GM21786 (cell line): ENCODE measurements around the gene MPHOSPH8.
"Not testable (repeated sequence)": the region's sequence is repeated elsewhere in the genome, so short reads cannot be mapped to it uniquely, and the experiment has no call there.

Experiments used
- ATAC-seq: cut with Tn5 transposase; IDR thresholded peaks from one replicate; pipeline ENCODE4 v1.9.1; 2021; ENCODE audit not compliant: unreplicated experiment

Gene MPHOSPH8

GRCh38 chr13:19680751-19681150, 47.3 kb downstream of the MPHOSPH8 start:
- ATAC-seq = no peak

DNA sequence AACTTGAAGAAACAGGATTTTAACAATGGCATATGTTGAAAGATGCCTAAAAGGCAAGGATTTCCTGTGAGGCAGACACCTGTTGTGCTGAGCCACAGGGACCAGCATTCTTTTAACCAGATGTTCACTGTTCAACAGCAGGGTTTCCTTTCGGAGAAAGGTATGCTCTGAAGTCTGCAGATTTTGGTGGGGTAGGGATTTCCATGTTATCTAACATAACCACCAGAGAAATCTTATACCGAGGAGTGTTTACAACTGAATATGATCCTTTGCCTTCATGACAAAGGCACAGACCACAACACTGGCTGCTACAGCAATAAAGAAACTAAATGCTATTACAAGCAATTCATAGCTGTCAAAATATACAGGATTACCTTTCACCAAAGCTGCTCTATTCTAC, 48.1 kb downstream of the MPHOSPH8 start:
- ATAC-seq = no peak

DNA sequence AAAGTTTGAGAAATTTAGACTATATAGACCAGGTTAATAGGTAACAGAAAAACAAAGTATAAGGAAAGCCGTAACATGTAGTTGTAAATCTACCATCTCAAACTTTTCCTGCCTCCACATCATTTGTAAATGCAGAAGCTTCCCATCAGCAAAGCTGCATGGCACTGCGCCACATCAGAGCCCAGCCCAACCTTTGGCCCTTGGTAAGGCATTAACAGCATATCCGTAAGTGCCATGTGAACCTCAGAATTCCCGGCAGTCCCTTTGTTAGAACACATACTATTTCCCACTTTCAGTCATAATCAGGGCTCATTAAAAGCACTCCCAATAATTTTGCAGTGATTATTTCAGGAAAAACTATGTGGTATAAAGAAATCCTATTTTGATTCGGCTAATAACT, 51.6 kb downstream of the MPHOSPH8 start:
- no peak for ATAC-seq

DNA sequence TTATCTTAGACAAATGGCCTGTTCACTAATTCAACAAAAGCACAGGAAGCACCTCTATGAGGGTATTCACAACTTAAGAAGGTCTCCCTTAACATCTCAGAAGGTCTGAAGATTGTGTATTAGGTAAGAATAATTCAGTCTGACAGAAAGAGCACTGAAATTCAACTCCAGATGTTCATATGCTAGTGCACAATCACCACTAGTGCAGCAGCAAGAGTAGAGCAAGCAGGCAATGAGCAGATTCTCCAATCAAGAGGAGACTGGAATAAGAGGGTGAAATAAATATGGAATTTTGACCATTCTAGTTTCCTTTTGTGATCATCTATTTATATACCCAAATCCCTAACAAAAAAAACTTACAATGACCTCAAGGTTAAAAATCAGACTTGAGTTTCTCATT, 52.0 kb downstream of the MPHOSPH8 start:
- ATAC-seq = no peak

GRCh38 chr13:19691447-19691846, 58.0 kb downstream of the MPHOSPH8 start:
- ATAC-seq = not testable (repeated sequence)

GRCh38 chr13:19695428-19695827, 62.0 kb downstream of the MPHOSPH8 start:
- ATAC-seq = no peak

- no peak for ATAC-seq
These were observed 62.4 kb downstream of the MPHOSPH8 start for GRCh38 chr13:19695829-19696228.

GRCh38 chr13:19700963-19701362, 67.5 kb downstream of the MPHOSPH8 start:
- not testable (repeated sequence) for ATAC-seq

- not testable (repeated sequence) for ATAC-seq
These were observed 68.2 kb downstream of the MPHOSPH8 start for GRCh38 chr13:19701619-19702018.

DNA sequence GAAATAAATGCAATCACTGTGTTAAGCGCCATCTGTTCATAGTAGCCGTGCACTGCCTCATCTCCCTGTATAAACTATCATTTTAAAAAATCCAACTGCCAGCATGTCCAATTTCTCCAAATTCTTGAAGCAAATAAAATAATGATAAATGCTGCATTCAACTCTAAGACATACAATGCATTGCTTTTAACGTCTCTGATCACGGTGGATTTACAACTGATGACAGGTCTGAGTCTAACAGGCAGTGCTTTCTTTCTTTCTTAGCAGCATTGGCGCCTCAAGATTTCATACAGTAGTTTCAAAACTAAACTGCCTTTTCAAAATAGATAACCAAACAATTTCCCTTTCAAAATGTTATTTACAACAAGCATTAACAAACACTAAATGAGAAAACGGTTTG, 70.8 kb downstream of the MPHOSPH8 start:
- ATAC-seq = not testable (repeated sequence)

- ATAC-seq = not testable (repeated sequence)
These were observed 75.6 kb downstream of the MPHOSPH8 start for GRCh38 chr13:19709039-19709438.

DNA sequence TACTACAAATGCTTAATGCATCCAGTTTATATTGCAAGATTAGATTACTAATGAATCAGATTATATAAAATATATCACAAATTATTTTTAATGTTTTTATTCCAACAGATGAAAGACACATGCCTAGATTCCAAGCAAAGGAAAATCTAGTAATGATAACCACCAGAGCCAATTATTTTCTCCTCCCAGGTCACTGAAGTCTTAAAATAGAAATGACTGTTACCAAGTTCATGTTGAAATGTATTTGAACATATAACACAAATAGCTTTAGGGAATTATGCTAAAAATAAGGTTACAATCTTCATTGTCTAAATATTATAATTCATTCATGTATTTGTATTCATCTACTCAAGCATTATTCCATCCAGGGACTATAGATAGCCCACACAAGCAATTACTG, 76.3 kb downstream of the MPHOSPH8 start:
- ATAC-seq = not testable (repeated sequence)

- ATAC-seq = no peak
These were observed 79.9 kb downstream of the MPHOSPH8 start for GRCh38 chr13:19713186-19713965.

DNA sequence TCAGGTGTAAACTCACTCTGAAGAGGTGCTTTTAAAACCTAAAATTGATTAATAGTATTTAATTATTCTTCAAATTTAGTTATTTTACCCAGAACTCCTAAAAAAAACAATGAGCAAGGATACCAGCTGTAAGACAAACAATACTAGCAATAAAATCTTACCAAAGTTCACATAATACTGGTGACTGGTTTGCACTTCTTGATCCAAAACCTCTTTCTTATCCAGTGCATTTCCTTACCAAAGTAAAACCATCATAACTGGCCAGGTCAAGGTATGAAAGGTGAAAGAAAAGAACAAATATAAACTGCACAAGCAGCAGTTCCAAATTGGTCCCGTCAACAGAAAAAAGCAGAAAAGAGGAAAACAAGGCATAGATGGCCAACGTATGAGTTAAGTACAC, 86.6 kb downstream of the MPHOSPH8 start:
- no peak for ATAC-seq
